ENCODE results near the gene RPS19BP1.

The RPS19BP1 gene

GRCh38 chr22:39546889-39547586, 14.5 kb upstream of the RPS19BP1 start:
- DNase-seq (ENCODE audit: low spot score in 2 of 2) (no peak), ATAC-seq (ENCODE audit: low read depth) (no peak)
- Mint-ChIP-seq H3K27me3 (peaks cover 33% of the 10 kb centered on the region), H3K36me3 (no peaks in the 10 kb centered on the region), H3K4me3 (no peak overlapping the region), H3K9me3 (no peaks in the 10 kb centered on the region), H3K27ac (no peak overlapping the region), H3K4me1 (peaks cover 6% of the 10 kb centered on the region)

- DNase-seq (ENCODE audit: low spot score in 2 of 2), result no peak
These were observed 13.1 kb upstream of the RPS19BP1 start for GRCh38 chr22:39545386-39546365.

GRCh38 chr22:39543095-39543494, 10.5 kb upstream of the RPS19BP1 start:
- no peak overlapping the region for H3K4me3 Mint-ChIP-seq
- H3K27me3 Mint-ChIP-seq, result peaks cover 25% of the 10 kb centered on the region
- no peaks in the 10 kb centered on the region for H3K9me3 Mint-ChIP-seq
- peak; percentile 74 for ATAC-seq (ENCODE audit: low read depth)
- DNase-seq (ENCODE audit: low spot score in 2 of 2), result no peak
- H3K27ac Mint-ChIP-seq, result no peak overlapping the region
- H3K4me1 Mint-ChIP-seq, result peaks cover 6% of the 10 kb centered on the region
- no peaks in the 10 kb centered on the region for H3K36me3 Mint-ChIP-seq

More at GRCh38 chr22:39545386-39546365, 13.1 kb upstream of the RPS19BP1 start:
- H3K9me3 Mint-ChIP-seq, result no peaks in the 10 kb centered on the region
- H3K4me3 Mint-ChIP-seq, result no peak overlapping the region
- no peak for ATAC-seq (ENCODE audit: low read depth)
- H3K27ac Mint-ChIP-seq, result no peak overlapping the region
- peaks cover 27% of the 10 kb centered on the region for H3K27me3 Mint-ChIP-seq
- H3K4me1 Mint-ChIP-seq, result peaks cover 6% of the 10 kb centered on the region
- H3K36me3 Mint-ChIP-seq, result no peaks in the 10 kb centered on the region

- no peak for DNase-seq (ENCODE audit: low spot score in 2 of 2)
- no peaks in the 10 kb centered on the region for H3K36me3 Mint-ChIP-seq
- peaks cover 3% of the 10 kb centered on the region for H3K27me3 Mint-ChIP-seq
- no peaks in the 10 kb centered on the region for H3K4me1 Mint-ChIP-seq
- H3K9me3 Mint-ChIP-seq, result no peaks in the 10 kb centered on the region
- no peak for ATAC-seq (ENCODE audit: low read depth)
- H3K27ac Mint-ChIP-seq, result no peak overlapping the region
- no peak overlapping the region for H3K4me3 Mint-ChIP-seq
These were observed 5.4 kb upstream of the RPS19BP1 start for GRCh38 chr22:39537975-39538374.

- Mint-ChIP-seq H3K27ac (no peak overlapping the region), H3K4me1 (peaks cover 4% of the 10 kb centered on the region), H3K36me3 (peaks cover 4% of the 10 kb centered on the region), H3K9me3 (no peaks in the 10 kb centered on the region), H3K27me3 (no peaks in the 10 kb centered on the region), H3K4me3 (no peak overlapping the region)
- ATAC-seq (ENCODE audit: low read depth), result no peak
- DNase-seq (ENCODE audit: low spot score in 2 of 2), result no peak
These were observed 4.2 kb upstream of the RPS19BP1 start for GRCh38 chr22:39536711-39537110.

- Mint-ChIP-seq H3K9me3 (no peaks in the 10 kb centered on the region), H3K27ac (no peak overlapping the region), H3K4me1 (peaks cover 10% of the 10 kb centered on the region), H3K36me3 (peaks cover 7% of the 10 kb centered on the region), H3K4me3 (no peak overlapping the region), H3K27me3 (no peaks in the 10 kb centered on the region)
- ATAC-seq (ENCODE audit: low read depth) (no peak), DNase-seq (ENCODE audit: low spot score in 2 of 2) (no peak)
These were observed 3.4 kb upstream of the RPS19BP1 start for GRCh38 chr22:39535831-39536449.

GRCh38 chr22:39535357-39535725, 2.8 kb upstream of the RPS19BP1 start:
- DNase-seq (ENCODE audit: low spot score in 2 of 2) (no peak), ATAC-seq (ENCODE audit: low read depth) (no peak)
- H3K27me3 Mint-ChIP-seq, result no peaks in the 10 kb centered on the region
- peaks cover 7% of the 10 kb centered on the region for H3K36me3 Mint-ChIP-seq
- no peaks in the 10 kb centered on the region for H3K9me3 Mint-ChIP-seq
- peaks cover 15% of the 10 kb centered on the region for H3K4me1 Mint-ChIP-seq
- H3K27ac Mint-ChIP-seq, result no peak overlapping the region
- no peak overlapping the region for H3K4me3 Mint-ChIP-seq

GRCh38 chr22:39534591-39535356, 2.2 kb upstream of the RPS19BP1 start:
- Mint-ChIP-seq H3K36me3 (peaks cover 11% of the 10 kb centered on the region), H3K9me3 (no peaks in the 10 kb centered on the region), H3K4me3 (peak overlapping the region; percentile 14), H3K4me1 (peaks cover 20% of the 10 kb centered on the region), H3K27me3 (no peaks in the 10 kb centered on the region), H3K27ac (no peak overlapping the region)
- ATAC-seq (ENCODE audit: low read depth) (peak; percentile 23), DNase-seq (ENCODE audit: low spot score in 2 of 2) (peak; percentile 80 to 93)

- DNase-seq (ENCODE audit: low spot score in 2 of 2) (no peak), ATAC-seq (ENCODE audit: low read depth) (no peak)
- H3K4me1 Mint-ChIP-seq, result peaks cover 25% of the 10 kb centered on the region
- no peaks in the 10 kb centered on the region for H3K9me3 Mint-ChIP-seq
- no peaks in the 10 kb centered on the region for H3K27me3 Mint-ChIP-seq
- no peak overlapping the region for H3K27ac Mint-ChIP-seq
- no peak overlapping the region for H3K4me3 Mint-ChIP-seq
- H3K36me3 Mint-ChIP-seq, result peaks cover 12% of the 10 kb centered on the region
These were observed 1.6 kb upstream of the RPS19BP1 start for GRCh38 chr22:39534092-39534506.

GRCh38 chr22:39530692-39531331, 1.7 kb downstream of the RPS19BP1 start:
- H3K4me1 Mint-ChIP-seq, result peaks cover 48% of the 10 kb centered on the region
- ATAC-seq (ENCODE audit: low read depth) (no peak), DNase-seq (ENCODE audit: low spot score in 2 of 2) (no peak)
- H3K36me3 Mint-ChIP-seq, result peaks cover 14% of the 10 kb centered on the region
- H3K27me3 Mint-ChIP-seq, result no peaks in the 10 kb centered on the region
- no peaks in the 10 kb centered on the region for H3K9me3 Mint-ChIP-seq
- peak overlapping the region; percentile 43 for H3K4me3 Mint-ChIP-seq
- peak overlapping the region; percentile 88 for H3K27ac Mint-ChIP-seq

GRCh38 chr22:39530116-39530515, 2.4 kb downstream of the RPS19BP1 start:
- Mint-ChIP-seq H3K9me3 (no peaks in the 10 kb centered on the region), H3K36me3 (peaks cover 17% of the 10 kb centered on the region), H3K4me3 (peak overlapping the region; percentile 52), H3K27ac (peak overlapping the region; percentile 88), H3K4me1 (peaks cover 54% of the 10 kb centered on the region), H3K27me3 (no peaks in the 10 kb centered on the region)
- no peak for ATAC-seq (ENCODE audit: low read depth)
- DNase-seq (ENCODE audit: low spot score in 2 of 2), result no peak

GRCh38 chr22:39529487-39529851, 3.1 kb downstream of the RPS19BP1 start:
- peaks cover 60% of the 10 kb centered on the region for H3K4me1 Mint-ChIP-seq

More at GRCh38 chr22:39529487-39529851, 3.1 kb downstream of the RPS19BP1 start:
- H3K27ac Mint-ChIP-seq, result peak overlapping the region; percentile 88
- H3K27me3 Mint-ChIP-seq, result no peaks in the 10 kb centered on the region
- no peaks in the 10 kb centered on the region for H3K9me3 Mint-ChIP-seq
- no peak for ATAC-seq (ENCODE audit: low read depth)
- no peak for DNase-seq (ENCODE audit: low spot score in 2 of 2)
- H3K4me3 Mint-ChIP-seq, result peak overlapping the region; percentile 78
- peaks cover 20% of the 10 kb centered on the region for H3K36me3 Mint-ChIP-seq

All from memory B cell (primary cell).